HepG2 (cell line): ENCODE results near the gene TAP1. TPM values are rescaled to one million over a fixed set of nuclear protein-coding genes. Genes with fewer than 3 reads are reported as not detected.

ENCODE experiments used
- ESRRA ChIP-seq: sonication (generic); formaldehyde crosslinking; IDR thresholded peaks from 2 replicates; pipeline ENCODE4 v1.5.1; 2020; ENCODE audit warnings: mild to moderate bottlenecking, low read depth, missing genetic modification reagents
- MATR3 ChIP-seq: sonication (generic); formaldehyde crosslinking; IDR thresholded peaks from 2 replicates; pipeline ENCODE4 v1.4.0; 2020; ENCODE audit warnings: missing genetic modification reagents
- NFKBIZ ChIP-seq: IDR thresholded peaks from 2 replicates; pipeline ENCODE4 v1.6.1; 2018; ENCODE audit warnings: missing genetic modification reagents, missing compliant biosample characterization
- TARDBP ChIP-seq: sonication (generic); formaldehyde crosslinking; IDR thresholded peaks from 2 replicates; pipeline ENCODE4 v1.8.0; 2022; ENCODE audit warnings: mild to moderate bottlenecking, missing genetic modification reagents
- TOE1 ChIP-seq: sonication (generic); formaldehyde crosslinking; IDR thresholded peaks from 2 replicates; pipeline ENCODE4 v1.4.0; 2020; ENCODE audit warnings: mild to moderate bottlenecking, missing genetic modification reagents
- TP53 ChIP-seq: sonication (generic); formaldehyde crosslinking; conservative IDR thresholded peaks from 2 replicates; pipeline ENCODE4 v1.4.0; 2020; ENCODE audit warnings: missing genetic modification reagents
- ZKSCAN8 ChIP-seq: IDR thresholded peaks from 2 replicates; pipeline ENCODE4 v1.6.1; 2016; ENCODE audit warnings: borderline replicate concordance, missing genetic modification reagents, missing compliant biosample characterization
- ZNF326 ChIP-seq: sonication (generic); formaldehyde crosslinking; IDR thresholded peaks from 2 replicates; pipeline ENCODE4 v1.4.0; 2020; ENCODE audit warnings: missing genetic modification reagents, borderline replicate concordance
- ZNF441 ChIP-seq: sonication (generic); formaldehyde crosslinking; IDR thresholded peaks from 2 replicates; pipeline ENCODE4 v1.7.0; 2021; ENCODE audit warnings: missing genetic modification reagents, borderline replicate concordance
- ZNF678 ChIP-seq: sonication (generic); formaldehyde crosslinking; IDR thresholded peaks from 2 replicates; pipeline ENCODE4 v1.4.0; 2020; ENCODE audit warnings: mild to moderate bottlenecking, missing genetic modification reagents
- ZNF790 ChIP-seq: sonication (generic); formaldehyde crosslinking; IDR thresholded peaks from 2 replicates; pipeline ENCODE4 v1.8.0; 2022; ENCODE audit warnings: missing genetic modification reagents, mild to moderate bottlenecking, borderline replicate concordance
- polyA plus RNA-seq, 8 experiments: library from polyadenylated mRNA; depleted of rRNA in 3 of 8; stranded (reverse) in 7 of 8; unstranded in 1 of 8; fragments of >200 nt; fragmentation: Illumina TruSeq in 4 of 8; extraction: Trizol in 4 of 8; gene quantifications; 2 replicates each; pipeline versions ENCODE4 v1.2.1 to v1.2.3, GENCODE V29; 2011 to 2016; ENCODE audit warnings: low read depth in 4 of 8, missing spikeins in 1 of 8, mixed read lengths in 1 of 8; ENCODE audit not compliant: insufficient read depth in 1 of 8
- total RNA-seq, 5 experiments: library from RNA; depleted of rRNA; stranded (reverse); fragments of >200 nt; fragmentation: Illumina TruSeq; extraction: Trizol; gene quantifications; 2 replicates each; pipeline ENCODE4 v1.2.3, GENCODE V29; 2016; ENCODE audit warnings: low read depth in 1 of 5
- TF ChIP-seq, protein P1 (sequence below): sonication (generic); formaldehyde crosslinking; IDR thresholded peaks from 2 replicates; pipeline ENCODE4 v1.4.0; 2020; ENCODE audit warnings: missing genetic modification reagents
- TF ChIP-seq, protein P2 (sequence below): sonication (generic); formaldehyde crosslinking; IDR thresholded peaks from 2 replicates; pipeline ENCODE4 v1.5.0; 2020; ENCODE audit warnings: mild to moderate bottlenecking, missing genetic modification reagents, moderate library complexity
- TF ChIP-seq, protein P3 (sequence below), 2 experiments: sonication (generic) in 1 of 2; formaldehyde crosslinking in 1 of 2; IDR thresholded peaks; 2 replicates each; pipeline versions ENCODE4 v1.6.1 to v1.9.0; 2014 to 2022; ENCODE audit warnings: antibody characterized with exemption in 1 of 2, borderline replicate concordance in 1 of 2, inconsistent platforms in 1 of 2, low read depth in 1 of 2, missing genetic modification reagents in 1 of 2
- TF ChIP-seq, protein P4 (sequence below): IDR thresholded peaks from 2 replicates; pipeline ENCODE4 v1.6.1; 2016; ENCODE audit warnings: control low read depth

TAP1 gene
- total and polyA plus RNA-seq, 2 of the 13 experiments (the other 11 are each of a cell fraction or from before 2014, with no cell fraction given) = 31.2 to 52.2 TPM

DNA sequence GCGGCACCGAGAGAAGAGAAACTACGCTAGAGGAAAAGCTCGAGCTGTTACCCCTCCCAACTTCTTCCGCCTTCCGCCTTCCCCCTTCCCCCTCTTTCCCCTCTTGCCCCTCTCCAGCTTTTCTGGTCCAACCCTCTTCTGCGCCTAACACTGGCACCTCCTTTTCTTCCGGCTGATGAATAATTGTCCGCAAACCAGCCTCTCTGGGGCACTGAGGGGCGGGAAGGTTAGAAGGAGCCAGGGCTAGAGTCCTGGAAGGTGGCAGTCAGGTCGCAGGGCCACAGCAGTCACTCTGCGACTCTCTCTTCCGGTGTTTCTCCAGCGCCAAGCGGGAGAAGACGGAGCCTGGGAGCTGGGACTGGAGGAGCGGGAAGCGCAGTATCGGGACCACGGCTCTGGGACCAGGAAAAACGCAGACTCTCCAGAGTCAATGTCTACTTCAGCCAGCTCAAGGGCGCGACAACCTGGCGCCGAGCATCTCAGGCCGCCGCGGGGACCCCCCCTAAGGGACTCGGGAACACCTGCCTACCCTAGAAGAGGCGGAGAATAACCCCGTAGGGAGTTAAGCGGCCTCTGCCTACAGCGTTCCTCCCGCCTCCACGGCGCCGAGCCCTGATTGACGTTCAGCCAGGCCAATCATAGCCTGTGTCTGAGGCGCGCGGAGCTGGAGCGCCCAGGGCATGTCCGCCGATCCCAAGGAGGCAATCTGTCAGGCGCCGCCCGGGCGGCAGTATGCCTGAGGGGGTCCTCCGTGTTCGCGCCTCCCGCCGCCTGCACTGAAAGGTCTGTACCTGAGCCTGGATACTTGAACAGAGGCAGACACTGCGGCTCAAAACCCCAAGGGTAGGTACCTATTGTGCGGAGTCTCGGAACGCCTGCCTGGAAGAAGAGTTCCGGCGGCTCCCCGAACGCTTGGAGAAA, 40.8 kb upstream of the TAP1 start (continued):
- TF ChIP-seq ZNF790 (CRISPR knock-in tag) (no peak), ZNF326 (CRISPR knock-in tag) (no peak), TARDBP (CRISPR knock-in tag) (peak; percentile 41; the same call in 1 of the 2 replicates), ESRRA (CRISPR knock-in tag) (no peak), TOE1 (peak; percentile 69; the same call in 1 of the 2 replicates), ZKSCAN8 (CRISPR knock-in tag) (peak; percentile 79; the same call in 1 of the 2 replicates), NFKBIZ (CRISPR knock-in tag) (peak; percentile 34; the same call in 1 of the 2 replicates), TP53 (CRISPR knock-in tag) (no peak), MATR3 (no peak), ZNF678 (CRISPR knock-in tag) (peak; percentile 16; the same call in 1 of the 2 replicates), ZNF441 (no peak)
- TF ChIP-seq, protein P1, sequence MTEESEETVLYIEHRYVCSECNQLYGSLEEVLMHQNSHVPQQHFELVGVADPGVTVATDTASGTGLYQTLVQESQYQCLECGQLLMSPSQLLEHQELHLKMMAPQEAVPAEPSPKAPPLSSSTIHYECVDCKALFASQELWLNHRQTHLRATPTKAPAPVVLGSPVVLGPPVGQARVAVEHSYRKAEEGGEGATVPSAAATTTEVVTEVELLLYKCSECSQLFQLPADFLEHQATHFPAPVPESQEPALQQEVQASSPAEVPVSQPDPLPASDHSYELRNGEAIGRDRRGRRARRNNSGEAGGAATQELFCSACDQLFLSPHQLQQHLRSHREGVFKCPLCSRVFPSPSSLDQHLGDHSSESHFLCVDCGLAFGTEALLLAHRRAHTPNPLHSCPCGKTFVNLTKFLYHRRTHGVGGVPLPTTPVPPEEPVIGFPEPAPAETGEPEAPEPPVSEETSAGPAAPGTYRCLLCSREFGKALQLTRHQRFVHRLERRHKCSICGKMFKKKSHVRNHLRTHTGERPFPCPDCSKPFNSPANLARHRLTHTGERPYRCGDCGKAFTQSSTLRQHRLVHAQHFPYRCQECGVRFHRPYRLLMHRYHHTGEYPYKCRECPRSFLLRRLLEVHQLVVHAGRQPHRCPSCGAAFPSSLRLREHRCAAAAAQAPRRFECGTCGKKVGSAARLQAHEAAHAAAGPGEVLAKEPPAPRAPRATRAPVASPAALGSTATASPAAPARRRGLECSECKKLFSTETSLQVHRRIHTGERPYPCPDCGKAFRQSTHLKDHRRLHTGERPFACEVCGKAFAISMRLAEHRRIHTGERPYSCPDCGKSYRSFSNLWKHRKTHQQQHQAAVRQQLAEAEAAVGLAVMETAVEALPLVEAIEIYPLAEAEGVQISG = peak; percentile 72; the same call in 1 of the 2 replicates
- TF ChIP-seq, protein P2, sequence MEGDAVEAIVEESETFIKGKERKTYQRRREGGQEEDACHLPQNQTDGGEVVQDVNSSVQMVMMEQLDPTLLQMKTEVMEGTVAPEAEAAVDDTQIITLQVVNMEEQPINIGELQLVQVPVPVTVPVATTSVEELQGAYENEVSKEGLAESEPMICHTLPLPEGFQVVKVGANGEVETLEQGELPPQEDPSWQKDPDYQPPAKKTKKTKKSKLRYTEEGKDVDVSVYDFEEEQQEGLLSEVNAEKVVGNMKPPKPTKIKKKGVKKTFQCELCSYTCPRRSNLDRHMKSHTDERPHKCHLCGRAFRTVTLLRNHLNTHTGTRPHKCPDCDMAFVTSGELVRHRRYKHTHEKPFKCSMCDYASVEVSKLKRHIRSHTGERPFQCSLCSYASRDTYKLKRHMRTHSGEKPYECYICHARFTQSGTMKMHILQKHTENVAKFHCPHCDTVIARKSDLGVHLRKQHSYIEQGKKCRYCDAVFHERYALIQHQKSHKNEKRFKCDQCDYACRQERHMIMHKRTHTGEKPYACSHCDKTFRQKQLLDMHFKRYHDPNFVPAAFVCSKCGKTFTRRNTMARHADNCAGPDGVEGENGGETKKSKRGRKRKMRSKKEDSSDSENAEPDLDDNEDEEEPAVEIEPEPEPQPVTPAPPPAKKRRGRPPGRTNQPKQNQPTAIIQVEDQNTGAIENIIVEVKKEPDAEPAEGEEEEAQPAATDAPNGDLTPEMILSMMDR (CRISPR knock-in tag) = peak; percentile 39
- TF ChIP-seq, protein P3, sequence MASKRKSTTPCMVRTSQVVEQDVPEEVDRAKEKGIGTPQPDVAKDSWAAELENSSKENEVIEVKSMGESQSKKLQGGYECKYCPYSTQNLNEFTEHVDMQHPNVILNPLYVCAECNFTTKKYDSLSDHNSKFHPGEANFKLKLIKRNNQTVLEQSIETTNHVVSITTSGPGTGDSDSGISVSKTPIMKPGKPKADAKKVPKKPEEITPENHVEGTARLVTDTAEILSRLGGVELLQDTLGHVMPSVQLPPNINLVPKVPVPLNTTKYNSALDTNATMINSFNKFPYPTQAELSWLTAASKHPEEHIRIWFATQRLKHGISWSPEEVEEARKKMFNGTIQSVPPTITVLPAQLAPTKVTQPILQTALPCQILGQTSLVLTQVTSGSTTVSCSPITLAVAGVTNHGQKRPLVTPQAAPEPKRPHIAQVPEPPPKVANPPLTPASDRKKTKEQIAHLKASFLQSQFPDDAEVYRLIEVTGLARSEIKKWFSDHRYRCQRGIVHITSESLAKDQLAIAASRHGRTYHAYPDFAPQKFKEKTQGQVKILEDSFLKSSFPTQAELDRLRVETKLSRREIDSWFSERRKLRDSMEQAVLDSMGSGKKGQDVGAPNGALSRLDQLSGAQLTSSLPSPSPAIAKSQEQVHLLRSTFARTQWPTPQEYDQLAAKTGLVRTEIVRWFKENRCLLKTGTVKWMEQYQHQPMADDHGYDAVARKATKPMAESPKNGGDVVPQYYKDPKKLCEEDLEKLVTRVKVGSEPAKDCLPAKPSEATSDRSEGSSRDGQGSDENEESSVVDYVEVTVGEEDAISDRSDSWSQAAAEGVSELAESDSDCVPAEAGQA (IDR thresholded peaks at IDR 0.05; ENCODE audit: low read depth) = peak; percentile 42; the same call in 1 of the 2 replicates
- TF ChIP-seq, protein P3 (CRISPR knock-in tag; IDR thresholded peaks at IDR 0.05; ENCODE audit: borderline replicate concordance) = no peak
- TF ChIP-seq, protein P4, sequence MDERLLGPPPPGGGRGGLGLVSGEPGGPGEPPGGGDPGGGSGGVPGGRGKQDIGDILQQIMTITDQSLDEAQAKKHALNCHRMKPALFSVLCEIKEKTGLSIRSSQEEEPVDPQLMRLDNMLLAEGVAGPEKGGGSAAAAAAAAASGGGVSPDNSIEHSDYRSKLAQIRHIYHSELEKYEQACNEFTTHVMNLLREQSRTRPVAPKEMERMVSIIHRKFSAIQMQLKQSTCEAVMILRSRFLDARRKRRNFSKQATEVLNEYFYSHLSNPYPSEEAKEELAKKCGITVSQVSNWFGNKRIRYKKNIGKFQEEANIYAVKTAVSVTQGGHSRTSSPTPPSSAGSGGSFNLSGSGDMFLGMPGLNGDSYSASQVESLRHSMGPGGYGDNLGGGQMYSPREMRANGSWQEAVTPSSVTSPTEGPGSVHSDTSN (CRISPR knock-in tag) = peak; percentile 97
